Tibial artery (tissue), 4 donors: ENCODE data around the gene AP1M2.
A peak's percentile ranks its signal among the peaks of the same experiment; 100 is the strongest.

ENCODE experiments used
- DNase-seq, 2 donors: peaks; one replicate each; pipeline ENCODE4 v3.0.0-alpha.2; 2019
- H3K27ac ChIP-seq, 2 donors: fragments of 200-600 bp; sonication (generic) in 1 of 2; 1 replicate in 1 of 2; 2 replicates in 1 of 2; pipeline ENCODE4 v1.5.1; 2018 to 2019; ENCODE audit warnings: mild to moderate bottlenecking in 1 of 2
- H3K27me3 ChIP-seq, 2 donors: fragments of 200-600 bp; sonication (generic) in 1 of 2; one replicate each; pipeline versions ENCODE4 v1.5.1 to v1.6.0; 2016 to 2019
- H3K36me3 ChIP-seq, 3 donors: fragments of 200-600 bp; sonication (generic) in 2 of 3; one replicate each; pipeline ENCODE4 v1.5.1; 2016 to 2019; ENCODE audit warnings: mild to moderate bottlenecking in 2 of 3
- H3K4me1 ChIP-seq, 4 donors: fragments of 200-600 bp; sonication (generic) in 2 of 4; 1 replicate in 3 of 4; 2 replicates in 1 of 4; pipeline ENCODE4 v1.5.1; 2016 to 2019
- H3K4me3 ChIP-seq, 2 donors: fragments of 200-600 bp; sonication (generic) in 1 of 2; 1 replicate in 1 of 2; 2 replicates in 1 of 2; pipeline ENCODE4 v1.5.1; 2018 to 2019; ENCODE audit warnings: mild to moderate bottlenecking in 2 of 2
- H3K9me3 ChIP-seq, 3 donors: fragments of 200-600 bp; sonication (generic) in 1 of 3; one replicate each; pipeline ENCODE4 v1.5.1; 2016 to 2019
- intact Hi-C: fragments of 100-400 bp; cut with DNase I; formaldehyde crosslinking; loops from one replicate; pipeline ENCODE4 v1.15.0; 2023; ENCODE audit warnings: low total_unique reads
- TF ChIP-seq, protein P1 (sequence below), 2 experiments: fragments of 200-600 bp in 1 of 2; fragments of 450-650 bp in 1 of 2; IDR thresholded peaks; one replicate each; pipeline ENCODE4 v1.5.1; 2017 to 2019; ENCODE audit warnings: antibody characterized with exemption in 2 of 2, mild to moderate bottlenecking in 1 of 2, moderate library complexity in 1 of 2

Gene AP1M2

DNA sequence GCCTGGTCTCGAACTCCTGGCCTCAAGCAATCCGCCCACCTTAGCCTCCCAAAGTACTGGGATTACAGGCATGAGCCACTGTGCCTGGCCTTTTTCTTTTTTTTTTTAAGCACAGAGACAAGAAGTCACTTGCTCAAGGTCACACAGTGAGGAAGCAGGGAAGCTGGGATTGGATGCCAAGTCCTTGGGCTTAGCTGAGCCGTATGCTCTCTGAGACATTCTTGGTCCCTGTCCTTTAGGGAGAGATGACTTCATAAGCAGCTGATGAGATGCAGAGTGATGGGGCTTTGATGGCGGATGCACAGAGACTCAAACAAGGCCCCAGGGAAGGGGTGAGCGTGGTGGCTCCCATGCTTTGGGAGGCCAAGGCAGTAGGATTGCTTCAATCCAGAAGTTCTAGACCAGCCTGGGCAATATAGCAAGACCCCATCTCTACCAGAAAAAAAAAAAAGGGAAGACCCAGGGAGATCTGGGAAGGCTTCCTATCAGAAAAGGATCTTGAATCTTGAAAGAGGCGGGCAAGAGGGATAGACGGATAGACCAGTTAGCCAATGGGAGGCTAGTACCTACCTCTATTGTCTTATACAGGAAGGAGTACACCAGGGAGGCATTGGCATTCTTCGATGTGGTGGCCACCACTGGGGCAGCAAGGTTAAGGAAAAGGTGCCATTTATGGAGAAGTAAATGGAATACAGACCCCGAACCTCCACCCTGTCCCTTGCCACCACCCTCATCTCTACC, 3.9 kb downstream of the AP1M2 start:
- Histone ChIP-seq H3K4me1 (peaks cover 0 to 8% (median 6%) of the 10 kb centered on the region in 4 donors), H3K27ac (no peak overlapping the region), H3K4me3 (no peak overlapping the region), H3K27me3 (peaks cover 0 to 18% of the 10 kb centered on the region in 2 donors), H3K9me3 (no peaks in the 10 kb centered on the region), H3K36me3 (no peaks in the 10 kb centered on the region)
- no peak for DNase-seq
- intact Hi-C loops, result no loop called here
- TF ChIP-seq, protein P1, sequence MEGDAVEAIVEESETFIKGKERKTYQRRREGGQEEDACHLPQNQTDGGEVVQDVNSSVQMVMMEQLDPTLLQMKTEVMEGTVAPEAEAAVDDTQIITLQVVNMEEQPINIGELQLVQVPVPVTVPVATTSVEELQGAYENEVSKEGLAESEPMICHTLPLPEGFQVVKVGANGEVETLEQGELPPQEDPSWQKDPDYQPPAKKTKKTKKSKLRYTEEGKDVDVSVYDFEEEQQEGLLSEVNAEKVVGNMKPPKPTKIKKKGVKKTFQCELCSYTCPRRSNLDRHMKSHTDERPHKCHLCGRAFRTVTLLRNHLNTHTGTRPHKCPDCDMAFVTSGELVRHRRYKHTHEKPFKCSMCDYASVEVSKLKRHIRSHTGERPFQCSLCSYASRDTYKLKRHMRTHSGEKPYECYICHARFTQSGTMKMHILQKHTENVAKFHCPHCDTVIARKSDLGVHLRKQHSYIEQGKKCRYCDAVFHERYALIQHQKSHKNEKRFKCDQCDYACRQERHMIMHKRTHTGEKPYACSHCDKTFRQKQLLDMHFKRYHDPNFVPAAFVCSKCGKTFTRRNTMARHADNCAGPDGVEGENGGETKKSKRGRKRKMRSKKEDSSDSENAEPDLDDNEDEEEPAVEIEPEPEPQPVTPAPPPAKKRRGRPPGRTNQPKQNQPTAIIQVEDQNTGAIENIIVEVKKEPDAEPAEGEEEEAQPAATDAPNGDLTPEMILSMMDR (IDR thresholded peaks at IDR 0.05), result no peak

DNA sequence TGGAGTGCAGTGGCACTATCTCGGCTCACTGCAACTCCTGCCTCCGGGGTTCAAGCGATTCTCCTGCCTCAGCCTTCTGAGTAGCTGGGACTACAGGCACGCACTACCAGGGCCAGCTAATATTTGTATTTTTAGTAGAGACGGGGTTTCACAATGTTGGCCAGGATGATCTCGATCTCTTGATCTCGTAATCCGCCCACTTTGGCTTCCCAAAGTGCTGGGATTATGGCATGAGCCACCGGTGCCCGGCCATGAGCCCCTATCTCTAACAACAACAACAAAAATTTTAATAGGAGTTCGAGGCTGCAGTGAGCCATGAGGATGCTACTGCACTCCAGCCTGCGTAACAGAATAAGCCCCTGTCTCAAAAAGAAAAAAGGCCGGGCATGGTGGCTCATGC, 5.0 kb downstream of the AP1M2 start:
- DNase-seq, result no peak
- TF ChIP-seq, protein P1 (IDR thresholded peaks at IDR 0.05), result no peak
- intact Hi-C loops, result no loop called here
- H3K4me1 ChIP-seq, result peaks cover 0 to 8% (median 6%) of the 10 kb centered on the region in 4 donors
- no peak overlapping the region for H3K27ac ChIP-seq
- no peak overlapping the region for H3K4me3 ChIP-seq
- H3K36me3 ChIP-seq, result no peaks in the 10 kb centered on the region
- H3K27me3 ChIP-seq, result peaks cover 0 to 10% of the 10 kb centered on the region in 2 donors
- H3K9me3 ChIP-seq, result no peaks in the 10 kb centered on the region

DNA sequence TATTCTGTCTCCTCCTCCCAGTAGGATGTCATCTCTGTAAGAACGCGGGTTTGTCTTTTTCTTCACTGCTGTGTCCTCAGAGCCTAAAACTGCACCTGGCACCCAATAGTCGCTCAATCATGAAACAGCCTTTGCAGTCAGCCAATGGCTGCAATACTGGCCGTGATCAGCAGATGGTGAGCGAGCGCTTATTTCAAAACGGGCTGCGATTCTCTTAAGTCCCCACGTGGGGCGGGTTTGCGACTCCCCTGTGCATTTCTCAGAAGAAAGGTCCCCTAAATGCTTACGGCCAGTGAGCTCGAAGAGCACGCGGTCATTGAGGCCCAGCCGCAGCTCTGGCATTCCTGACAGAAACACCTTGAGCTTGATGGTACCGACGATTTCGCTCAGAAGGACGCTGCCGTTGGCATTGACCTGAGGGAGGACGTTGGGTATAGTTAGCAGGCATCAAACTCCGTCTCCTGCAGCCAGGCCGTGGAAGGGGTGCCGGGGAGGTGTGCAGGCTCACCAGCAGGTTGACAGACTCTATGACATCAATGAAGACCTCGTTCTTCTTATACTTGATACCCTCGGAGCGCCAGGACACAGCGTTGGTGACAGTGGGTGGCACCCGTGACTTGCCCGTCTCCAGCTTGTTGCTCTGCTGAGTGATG, 6.0 kb downstream of the AP1M2 start:
- no peak overlapping the region for H3K27ac ChIP-seq
- H3K4me1 ChIP-seq, result peaks cover 0 to 8% (median 6%) of the 10 kb centered on the region in 4 donors
- DNase-seq, result peak; percentile 91 to 92
- H3K9me3 ChIP-seq, result no peaks in the 10 kb centered on the region
- TF ChIP-seq, protein P1 (IDR thresholded peaks at IDR 0.05), result peak; percentile 99 to 100
- H3K4me3 ChIP-seq, result no peak overlapping the region
- peaks cover 0 to 3% of the 10 kb centered on the region in 2 donors for H3K27me3 ChIP-seq
- intact Hi-C loops, result loop anchor here (2.0 kb wide), 1 partner anchor 64 kb away; no protein-coding TSS in a partner anchor
- H3K36me3 ChIP-seq, result peaks cover 0 to 5% (median 0%) of the 10 kb centered on the region in 3 donors

DNA sequence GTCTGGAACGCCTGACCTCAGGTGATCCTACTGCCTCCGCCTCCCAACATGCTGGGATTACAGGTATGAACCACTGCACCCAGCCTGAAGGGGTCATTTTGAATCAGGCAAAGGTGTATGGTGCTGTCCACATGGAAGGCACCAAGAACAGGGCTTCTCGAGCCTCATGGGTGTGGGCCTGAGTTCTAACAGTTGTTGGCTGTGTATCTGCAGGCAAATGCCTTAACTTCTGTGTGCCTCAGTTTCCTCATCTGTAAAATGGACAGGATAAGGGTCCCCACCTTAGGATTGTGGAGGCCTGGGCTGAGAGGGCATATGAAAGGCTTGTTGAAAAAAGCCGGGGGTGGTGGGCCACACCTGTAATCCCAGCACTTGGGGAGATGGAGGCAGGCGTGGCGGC, 9.2 kb downstream of the AP1M2 start:
- TF ChIP-seq, protein P1 (IDR thresholded peaks at IDR 0.05), result no peak
- peaks cover 0 to 8% (median 6%) of the 10 kb centered on the region in 4 donors for H3K4me1 ChIP-seq
- H3K9me3 ChIP-seq, result no peaks in the 10 kb centered on the region
- intact Hi-C loops, result no loop called here
- peaks cover 0 to 3% of the 10 kb centered on the region in 2 donors for H3K27me3 ChIP-seq
- no peak for DNase-seq
- no peak overlapping the region for H3K27ac ChIP-seq
- no peak overlapping the region for H3K4me3 ChIP-seq
- H3K36me3 ChIP-seq, result peaks cover 0 to 5% (median 0%) of the 10 kb centered on the region in 3 donors

DNA sequence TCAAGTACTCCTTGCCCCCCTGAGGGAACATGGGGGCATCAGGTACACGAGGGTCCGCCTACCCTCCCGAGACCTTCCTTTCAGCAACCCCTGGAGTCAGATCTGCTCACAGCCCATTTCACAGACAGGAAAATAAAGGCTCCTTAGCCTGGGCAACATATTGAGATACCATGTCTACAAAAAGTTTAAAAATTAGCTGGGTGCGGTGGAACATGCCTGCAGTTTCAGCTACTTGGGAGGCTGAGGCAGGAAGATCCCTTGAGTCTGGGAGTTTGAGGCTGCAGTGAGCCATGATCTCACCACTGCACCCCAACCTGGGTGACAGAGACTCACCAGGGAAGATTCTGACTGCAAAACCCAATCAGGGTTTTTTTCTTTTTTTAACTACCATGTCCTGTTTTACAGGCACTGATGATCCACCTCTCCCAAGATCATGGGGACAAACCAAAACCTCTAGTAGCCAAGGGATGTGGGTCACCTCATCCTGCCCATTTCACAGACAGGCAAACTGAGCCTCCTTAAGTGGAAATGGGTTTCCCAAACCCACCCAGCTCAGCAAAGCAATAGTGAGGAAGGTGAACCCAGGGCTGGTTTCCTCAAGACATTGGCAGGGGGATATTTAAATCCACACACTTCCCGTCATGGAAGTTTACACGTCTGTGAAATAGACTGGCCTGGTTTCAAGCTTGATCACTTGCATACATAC, 11.9 kb downstream of the AP1M2 start:
- intact Hi-C loops, result no loop called here
- Histone ChIP-seq H3K27me3 (peaks cover 0 to 3% of the 10 kb centered on the region in 2 donors), H3K4me3 (no peak overlapping the region), H3K9me3 (no peaks in the 10 kb centered on the region), H3K36me3 (peaks cover 0 to 5% (median 0%) of the 10 kb centered on the region in 3 donors), H3K4me1 (peaks cover 0 to 6% (median 2%) of the 10 kb centered on the region in 4 donors), H3K27ac (no peak overlapping the region)
- DNase-seq, result no peak
- TF ChIP-seq, protein P1 (IDR thresholded peaks at IDR 0.05), result no peak
